Measurements from ENCODE around the gene CCDC178. TPM values are rescaled to one million over a fixed set of nuclear protein-coding genes. Genes with fewer than 3 reads are reported as not detected.

The CCDC178 gene
- total RNA-seq, 1 donor from 2014 or later: 0.27 TPM

DNA sequence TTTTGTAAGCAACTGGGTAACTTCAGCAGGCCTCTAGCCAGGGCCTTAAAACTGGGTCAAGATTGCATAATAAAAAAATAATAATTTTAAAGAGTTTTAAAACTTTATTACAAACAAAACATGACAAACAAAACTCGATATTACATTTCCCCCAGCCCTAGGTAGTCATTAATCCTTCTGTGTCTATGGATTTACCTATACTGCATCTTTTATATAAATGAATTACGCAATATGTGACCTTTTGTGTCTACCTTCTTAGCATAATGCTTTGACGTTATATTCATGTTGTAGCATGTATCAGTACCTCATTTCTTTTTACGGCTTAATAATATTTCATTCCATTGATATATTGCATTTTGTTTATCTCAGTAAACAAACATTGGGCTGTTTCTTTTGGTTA, 113.5 kb downstream of the CCDC178 start:
- Histone ChIP-seq H3K4me3 (no peak overlapping the region), H3K9me3 (replicated peaks) (no peaks in the 10 kb centered on the region), H3K4me1 (no peaks in the 10 kb centered on the region), H3K27ac (replicated peaks) (no peak overlapping the region), H3K27me3 (ENCODE audit: low read depth) (no peaks in the 10 kb centered on the region), H3K36me3 (no peaks in the 10 kb centered on the region)
- no peak for DNase-seq
- intact Hi-C loops (cut with micrococcal nuclease): no loop called here
- TF ChIP-seq, protein P1, sequence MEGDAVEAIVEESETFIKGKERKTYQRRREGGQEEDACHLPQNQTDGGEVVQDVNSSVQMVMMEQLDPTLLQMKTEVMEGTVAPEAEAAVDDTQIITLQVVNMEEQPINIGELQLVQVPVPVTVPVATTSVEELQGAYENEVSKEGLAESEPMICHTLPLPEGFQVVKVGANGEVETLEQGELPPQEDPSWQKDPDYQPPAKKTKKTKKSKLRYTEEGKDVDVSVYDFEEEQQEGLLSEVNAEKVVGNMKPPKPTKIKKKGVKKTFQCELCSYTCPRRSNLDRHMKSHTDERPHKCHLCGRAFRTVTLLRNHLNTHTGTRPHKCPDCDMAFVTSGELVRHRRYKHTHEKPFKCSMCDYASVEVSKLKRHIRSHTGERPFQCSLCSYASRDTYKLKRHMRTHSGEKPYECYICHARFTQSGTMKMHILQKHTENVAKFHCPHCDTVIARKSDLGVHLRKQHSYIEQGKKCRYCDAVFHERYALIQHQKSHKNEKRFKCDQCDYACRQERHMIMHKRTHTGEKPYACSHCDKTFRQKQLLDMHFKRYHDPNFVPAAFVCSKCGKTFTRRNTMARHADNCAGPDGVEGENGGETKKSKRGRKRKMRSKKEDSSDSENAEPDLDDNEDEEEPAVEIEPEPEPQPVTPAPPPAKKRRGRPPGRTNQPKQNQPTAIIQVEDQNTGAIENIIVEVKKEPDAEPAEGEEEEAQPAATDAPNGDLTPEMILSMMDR (IDR thresholded peaks at IDR 0.05; ENCODE audit: borderline replicate concordance): no peak

DNA sequence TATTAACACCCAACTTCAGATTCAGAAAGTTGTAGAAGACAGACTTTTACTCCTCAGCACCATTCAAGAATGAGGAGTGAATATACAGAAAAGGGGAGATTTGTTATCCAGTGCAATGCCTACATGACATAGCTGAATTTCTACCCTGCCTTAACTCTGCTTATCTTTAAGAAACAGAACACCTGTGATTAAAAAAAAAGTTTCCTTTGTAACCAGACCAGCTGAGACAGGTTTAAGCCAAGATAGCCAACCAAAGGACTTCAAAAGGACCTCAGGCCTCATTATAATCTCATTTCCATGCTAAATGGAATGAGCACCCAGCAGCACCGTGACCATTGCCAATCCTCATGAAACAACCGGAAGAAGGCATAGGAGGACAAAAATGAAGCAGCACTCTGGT, 122.9 kb downstream of the CCDC178 start:
- DNase-seq: no peak
- Histone ChIP-seq H3K4me1 (no peaks in the 10 kb centered on the region), H3K27me3 (ENCODE audit: low read depth) (no peaks in the 10 kb centered on the region), H3K36me3 (no peaks in the 10 kb centered on the region), H3K9me3 (replicated peaks) (peaks cover 40% of the 10 kb centered on the region), H3K4me3 (no peak overlapping the region), H3K27ac (replicated peaks) (no peak overlapping the region)
- TF ChIP-seq, protein P1 (IDR thresholded peaks at IDR 0.05; ENCODE audit: borderline replicate concordance): no peak
- intact Hi-C loops (cut with micrococcal nuclease): no loop called here

DNA sequence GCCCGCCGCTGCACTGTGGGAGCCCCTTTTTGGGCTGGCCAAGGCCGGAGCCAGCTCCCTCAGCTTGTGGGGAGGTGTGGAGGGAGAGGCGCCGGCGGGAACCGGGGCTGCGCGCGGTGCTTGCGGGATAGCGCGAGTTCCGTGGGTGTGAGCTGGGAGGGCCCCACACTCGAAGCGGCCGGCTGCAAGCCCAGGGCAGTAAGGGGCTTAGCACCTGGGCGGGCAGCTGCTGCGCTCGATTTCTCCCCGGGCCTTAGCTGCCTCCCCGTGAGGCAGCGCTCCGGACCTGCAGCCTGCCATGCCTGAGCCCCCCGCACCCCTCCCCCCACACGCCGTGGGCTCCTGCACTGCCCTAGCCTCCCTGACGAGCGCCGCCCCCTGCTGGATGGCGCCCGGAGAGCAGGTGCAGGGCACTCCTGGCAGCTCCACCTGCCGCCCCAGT, 124.4 kb downstream of the CCDC178 start:
- H3K27ac ChIP-seq (replicated peaks): no peak overlapping the region
- no peaks in the 10 kb centered on the region for H3K27me3 ChIP-seq (ENCODE audit: low read depth)
- H3K36me3 ChIP-seq: no peaks in the 10 kb centered on the region
- H3K9me3 ChIP-seq (replicated peaks): peaks cover 38% of the 10 kb centered on the region
- H3K4me3 ChIP-seq: no peak overlapping the region
- no peak for DNase-seq
- TF ChIP-seq, protein P1 (IDR thresholded peaks at IDR 0.05; ENCODE audit: borderline replicate concordance): no peak
- intact Hi-C loops (cut with micrococcal nuclease): no loop called here
- no peaks in the 10 kb centered on the region for H3K4me1 ChIP-seq

DNA sequence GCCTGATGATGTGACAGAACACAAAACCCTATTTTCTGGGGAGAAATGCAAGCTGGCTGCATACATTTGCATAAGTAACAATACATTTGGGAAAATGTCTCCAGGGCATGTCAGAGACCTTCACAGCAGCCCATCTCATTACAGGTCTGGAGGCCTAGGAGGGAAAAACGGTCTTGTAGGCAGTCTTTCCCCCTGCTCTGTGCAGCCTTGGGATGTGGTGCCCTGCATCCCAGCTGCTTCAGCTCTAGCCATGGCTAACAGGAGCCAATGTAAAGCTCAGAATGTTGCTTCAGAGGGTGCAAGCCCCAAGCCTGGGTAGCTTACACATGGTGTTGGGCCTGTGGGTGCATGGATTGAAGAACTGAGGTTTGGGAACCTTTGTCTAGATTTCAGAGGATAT, 133.0 kb downstream of the CCDC178 start:
- Histone ChIP-seq H3K27ac (replicated peaks) (no peak overlapping the region), H3K4me1 (no peaks in the 10 kb centered on the region), H3K4me3 (no peak overlapping the region), H3K36me3 (no peaks in the 10 kb centered on the region), H3K9me3 (replicated peaks) (no peaks in the 10 kb centered on the region), H3K27me3 (ENCODE audit: low read depth) (no peaks in the 10 kb centered on the region)
- TF ChIP-seq, protein P1 (IDR thresholded peaks at IDR 0.05; ENCODE audit: borderline replicate concordance): no peak
- no peak for DNase-seq
- intact Hi-C loops (cut with micrococcal nuclease): no loop called here

DNA sequence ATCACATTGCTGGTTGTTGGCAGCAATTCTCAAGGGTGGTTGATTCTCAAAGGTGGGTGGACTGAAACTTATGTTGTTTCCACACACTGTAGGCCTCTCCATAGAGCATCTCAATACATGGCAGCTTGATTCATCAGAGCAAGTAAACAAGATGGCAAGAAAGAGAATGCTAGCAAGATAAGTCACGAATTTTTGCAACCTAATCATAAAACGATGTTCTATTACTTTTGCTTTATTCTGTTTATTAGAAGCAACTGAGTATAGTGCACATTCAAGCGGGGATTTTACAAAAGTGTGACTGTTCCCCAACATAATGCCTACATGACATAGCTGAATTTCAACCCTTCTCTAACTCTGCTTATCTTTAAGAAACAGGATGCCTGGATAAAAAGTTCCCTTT, 136.2 kb downstream of the CCDC178 start:
- Histone ChIP-seq H3K4me3 (no peak overlapping the region), H3K9me3 (replicated peaks) (peaks cover 8% of the 10 kb centered on the region), H3K4me1 (no peaks in the 10 kb centered on the region), H3K36me3 (no peaks in the 10 kb centered on the region), H3K27me3 (ENCODE audit: low read depth) (no peaks in the 10 kb centered on the region), H3K27ac (replicated peaks) (no peak overlapping the region)
- TF ChIP-seq, protein P1 (IDR thresholded peaks at IDR 0.05; ENCODE audit: borderline replicate concordance): no peak
- DNase-seq: no peak
- intact Hi-C loops (cut with micrococcal nuclease): no loop called here

DNA sequence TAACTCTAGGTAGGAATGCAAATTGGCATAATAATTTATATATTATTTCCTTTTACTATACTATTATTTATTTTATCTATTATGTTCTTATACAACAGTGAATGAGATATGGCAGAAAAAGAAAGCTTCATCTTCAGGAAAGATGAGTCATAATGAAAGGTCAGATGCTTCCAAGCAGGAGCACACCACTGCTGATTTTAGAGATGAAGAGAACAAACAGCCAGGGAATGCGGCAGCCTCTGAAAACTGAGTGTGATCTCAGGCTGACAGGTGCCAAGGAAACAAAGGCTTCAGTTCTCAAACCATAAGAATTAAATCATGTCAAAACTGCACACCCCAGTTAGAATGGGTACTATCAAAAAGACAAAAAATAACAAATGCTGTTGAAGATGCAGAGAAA, 149.0 kb downstream of the CCDC178 start:
- Histone ChIP-seq H3K27me3 (ENCODE audit: low read depth) (peaks cover 4% of the 10 kb centered on the region), H3K4me1 (no peaks in the 10 kb centered on the region), H3K27ac (replicated peaks) (no peak overlapping the region), H3K9me3 (replicated peaks) (no peaks in the 10 kb centered on the region), H3K4me3 (no peak overlapping the region), H3K36me3 (no peaks in the 10 kb centered on the region)
- intact Hi-C loops (cut with micrococcal nuclease): no loop called here
- TF ChIP-seq, protein P1 (IDR thresholded peaks at IDR 0.05; ENCODE audit: borderline replicate concordance): no peak
- DNase-seq: no peak
